Subcutaneous adipose tissue (tissue), 4 donors: Measurements from ENCODE around the gene ABL2. TPM values are rescaled to one million over a fixed set of nuclear protein-coding genes. Genes with fewer than 3 reads are reported as not detected.

ENCODE experiments used
- CTCF ChIP-seq: fragments of 450-650 bp; IDR thresholded peaks from one replicate; pipeline ENCODE4 v1.5.1; 2016; ENCODE audit warnings: low read depth, mild to moderate bottlenecking, control low read depth, antibody characterized with exemption, moderate library complexity
- small RNA-seq: library from RNA; depleted of rRNA; stranded (forward); fragments of <200 nt; gene quantifications from one replicate; pipeline ENCODE3, GENCODE V24; 2016
- total RNA-seq, 4 donors: library from RNA; depleted of rRNA; stranded (reverse); fragments of >200 nt; gene quantifications; one replicate each; pipeline ENCODE4 v1.1.0, GENCODE V29; 2016

The ABL2 gene
- total RNA-seq, 4 donors from 2014 or later, result 20.3 to 43.4 (median 39.1) TPM

- no peak for TF ChIP-seq CTCF
Observed at GRCh38 chr1:179066471-179066870, 163.0 kb downstream of the ABL2 start.

- TF ChIP-seq CTCF, result no peak
Observed at GRCh38 chr1:179061360-179062282, 167.9 kb downstream of the ABL2 start.

- no peak for TF ChIP-seq CTCF
Observed at GRCh38 chr1:179058487-179059483, 170.7 kb downstream of the ABL2 start.

GRCh38 chr1:179055937-179056336 lies 173.5 kb downstream of the ABL2 start:
- no peak for TF ChIP-seq CTCF

- TF ChIP-seq CTCF, result no peak
Observed at GRCh38 chr1:179053486-179053885, 176.0 kb downstream of the ABL2 start.

- no peak for TF ChIP-seq CTCF
Observed at GRCh38 chr1:179052776-179053175, 176.7 kb downstream of the ABL2 start.

Small RNA genes lying within 50 kb of the gene (small RNA-seq; reads per million reads assigned to genes)
- gene AL512326.2, result not detected
- not detected for gene AL512326.3
- not detected for gene EIF4A1P11
- not detected for gene RF00272

Other genes with a start within 250 kb of the ABL2 start
- gene FAM20B, start 203.8 kb downstream of the ABL2 start, total RNA-seq, result 10 to 100 TPM; 20.6 to 44.2 (median 27.4) TPM
- gene TOR3A, start 147.6 kb downstream of the ABL2 start, total RNA-seq, result 10 to 100 TPM; 22.0 to 45.8 (median 32.9) TPM
- gene SOAT1, start 64.1 kb upstream of the ABL2 start, total RNA-seq, result 10 to 100 TPM; 13.9 to 83.3 (median 29.2) TPM
- gene AXDND1, start 136.3 kb upstream of the ABL2 start, total RNA-seq, result 1 to 10 TPM in 1 of 4 donors, not detected in 3; 1.7 TPM